Measurements from ENCODE around the gene RNF115.
"Not testable (repeated sequence)": the region's sequence is repeated elsewhere in the genome, so short reads cannot be mapped to it uniquely, and the experiment has no call there.

Gene RNF115

GRCh38 chr1:145826030-145826429, 2.1 kb upstream of the RNF115 start:
- DNase-seq, result no peak

DNA sequence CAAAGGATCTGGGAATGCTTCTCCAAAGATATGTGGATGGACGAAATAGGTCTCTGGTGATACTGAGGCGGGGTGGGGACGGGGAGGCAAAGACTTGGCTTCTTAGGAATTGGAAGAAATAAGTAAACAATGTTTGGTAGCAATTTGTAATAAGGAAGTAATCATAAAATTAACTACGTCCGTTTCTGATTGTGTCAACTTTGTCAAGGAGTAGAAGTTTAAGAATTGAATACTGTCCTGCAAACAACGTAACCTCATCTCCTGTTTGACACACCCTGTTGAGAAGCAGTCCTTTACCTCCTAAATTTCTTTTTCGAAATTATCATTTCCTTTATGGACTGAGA, 576 bp upstream of the RNF115 start:
- DNase-seq, result no peak

GRCh38 chr1:145822779-145823331, 1.0 kb downstream of the RNF115 start:
- not testable (repeated sequence) for DNase-seq

DNA sequence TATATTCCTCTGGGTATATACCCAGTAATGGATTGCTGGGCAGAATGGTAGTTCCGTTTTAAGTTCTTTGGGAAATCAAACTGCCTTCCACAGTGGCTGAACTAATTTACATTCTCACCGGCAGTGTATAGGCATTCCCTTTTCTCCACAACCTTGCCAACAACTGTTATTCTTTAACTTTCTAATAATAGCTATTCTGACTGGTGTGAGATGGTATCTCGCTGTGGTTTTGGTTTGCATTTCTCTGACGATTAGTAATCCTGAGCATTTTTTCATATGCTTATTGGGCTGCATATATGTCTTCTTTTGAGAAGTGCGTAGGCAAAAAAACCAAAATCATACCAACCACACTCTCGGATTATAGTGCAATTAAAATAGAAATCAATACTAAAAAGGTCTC, 5.8 kb downstream of the RNF115 start:
- DNase-seq, result not testable (repeated sequence)

- DNase-seq, result not testable (repeated sequence)
Observed at GRCh38 chr1:145812977-145813810, 10.7 kb downstream of the RNF115 start.

DNA sequence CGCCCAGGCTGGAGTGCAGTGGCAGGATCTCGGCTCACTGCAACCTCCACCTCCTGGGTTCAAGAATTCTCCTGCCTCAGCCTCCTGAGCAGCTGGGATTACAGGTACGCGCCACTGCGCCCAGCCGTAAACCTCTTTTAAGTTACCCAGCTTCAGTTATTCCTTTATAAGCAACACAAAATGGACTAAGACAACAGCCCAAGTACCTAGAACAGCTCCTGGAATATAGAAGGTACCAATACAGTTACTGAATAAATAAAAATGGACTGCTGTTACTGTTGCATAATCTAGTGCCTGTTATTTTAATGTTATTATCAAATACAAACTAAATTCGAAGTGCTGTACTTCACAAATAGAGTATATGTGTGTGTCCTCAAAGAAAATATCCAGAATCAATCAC, 17.1 kb downstream of the RNF115 start:
- no peak for DNase-seq

GRCh38 chr1:145806408-145806807, 17.5 kb downstream of the RNF115 start:
- no peak for DNase-seq

DNA sequence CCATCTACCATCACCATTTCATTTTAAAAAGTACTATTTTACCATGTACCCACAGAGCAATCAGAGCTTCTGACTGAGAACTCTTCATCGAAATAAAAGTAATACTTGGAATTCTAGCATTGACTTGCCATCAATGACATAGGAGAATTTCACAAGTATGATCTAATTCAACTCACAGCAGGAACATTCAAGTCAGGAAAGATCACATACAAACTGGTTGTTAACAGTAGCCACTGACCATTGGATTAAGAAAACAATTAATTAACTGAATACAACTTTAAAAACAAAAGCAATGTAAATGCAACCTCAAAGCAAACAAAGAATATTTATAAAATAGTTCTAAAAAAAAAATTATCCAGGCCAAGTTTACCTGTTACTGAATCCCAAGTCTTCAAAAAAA, 18.8 kb downstream of the RNF115 start:
- no peak for DNase-seq

DNA sequence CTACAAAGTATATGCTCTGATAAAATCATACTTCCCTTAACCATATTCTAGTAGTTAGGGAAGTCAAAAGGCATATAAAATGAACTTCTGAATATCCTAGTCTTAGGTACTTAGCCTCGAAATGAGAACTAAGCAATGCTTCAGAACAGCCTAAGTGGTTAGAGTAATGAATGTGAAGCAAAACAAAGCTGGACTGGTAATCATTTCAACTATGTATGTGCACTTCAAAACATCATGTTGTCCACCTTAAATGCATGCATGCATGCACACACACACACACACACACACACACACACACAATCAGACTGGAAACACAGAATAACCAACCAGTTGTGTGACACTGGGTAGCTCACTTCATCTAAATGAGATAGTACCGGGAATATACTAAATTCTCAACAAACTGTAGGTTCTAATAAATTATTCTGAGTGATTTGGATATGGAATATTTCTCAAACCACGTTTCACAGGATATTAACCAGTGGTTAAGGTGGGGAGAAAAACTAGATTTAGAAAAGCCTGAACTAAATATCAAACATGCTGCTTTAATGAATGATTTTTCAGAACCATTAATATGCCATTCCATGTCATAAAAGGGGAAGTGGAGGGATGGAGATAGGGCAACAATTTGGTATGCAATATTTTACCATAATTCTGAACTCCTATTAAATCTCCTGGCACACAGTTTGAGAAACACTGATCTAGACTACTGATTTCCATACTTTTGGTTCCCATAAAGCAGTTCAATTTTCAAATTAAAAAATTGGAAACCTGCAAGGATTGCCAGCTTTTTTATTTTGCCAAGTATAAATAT, 19.5 kb downstream of the RNF115 start:
- DNase-seq, result no peak

DNA sequence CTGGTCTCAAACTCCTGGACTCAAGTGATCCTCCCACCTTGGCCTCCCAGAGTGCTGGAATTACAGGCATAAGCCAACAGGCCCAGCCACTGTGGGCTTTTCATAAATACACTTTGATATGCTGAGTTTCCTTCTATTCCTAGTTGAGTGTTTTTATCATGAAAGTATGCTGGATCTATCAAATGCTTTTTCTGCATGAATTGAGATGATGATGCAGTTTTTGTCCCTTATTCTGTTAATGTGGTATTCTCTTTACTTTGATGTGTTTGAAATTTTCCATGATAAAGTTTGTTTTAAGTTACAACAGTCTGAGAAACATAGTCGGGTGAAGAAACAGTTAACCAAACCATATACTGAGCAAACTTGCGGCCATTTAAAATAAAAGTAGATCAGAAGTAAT, 24.1 kb downstream of the RNF115 start:
- DNase-seq, result no peak

DNA sequence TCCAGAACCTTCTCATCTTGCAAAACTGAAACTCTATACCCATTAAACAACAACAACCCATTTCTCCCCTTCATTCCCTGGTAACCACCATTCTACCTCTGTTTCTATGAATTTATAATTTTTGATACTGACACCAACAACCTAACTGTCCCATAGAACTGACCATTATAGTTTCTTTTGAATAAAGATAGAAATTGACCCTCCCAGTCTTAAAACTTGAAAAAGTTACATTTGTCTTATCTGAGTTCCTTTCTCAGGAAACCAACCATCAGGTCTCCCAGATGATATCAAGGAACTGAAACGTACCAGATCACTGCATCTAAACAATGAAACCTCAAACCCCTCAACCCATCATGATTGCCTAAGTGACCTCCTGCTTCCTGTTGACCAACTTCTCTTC, 27.1 kb downstream of the RNF115 start:
- DNase-seq, result no peak

DNA sequence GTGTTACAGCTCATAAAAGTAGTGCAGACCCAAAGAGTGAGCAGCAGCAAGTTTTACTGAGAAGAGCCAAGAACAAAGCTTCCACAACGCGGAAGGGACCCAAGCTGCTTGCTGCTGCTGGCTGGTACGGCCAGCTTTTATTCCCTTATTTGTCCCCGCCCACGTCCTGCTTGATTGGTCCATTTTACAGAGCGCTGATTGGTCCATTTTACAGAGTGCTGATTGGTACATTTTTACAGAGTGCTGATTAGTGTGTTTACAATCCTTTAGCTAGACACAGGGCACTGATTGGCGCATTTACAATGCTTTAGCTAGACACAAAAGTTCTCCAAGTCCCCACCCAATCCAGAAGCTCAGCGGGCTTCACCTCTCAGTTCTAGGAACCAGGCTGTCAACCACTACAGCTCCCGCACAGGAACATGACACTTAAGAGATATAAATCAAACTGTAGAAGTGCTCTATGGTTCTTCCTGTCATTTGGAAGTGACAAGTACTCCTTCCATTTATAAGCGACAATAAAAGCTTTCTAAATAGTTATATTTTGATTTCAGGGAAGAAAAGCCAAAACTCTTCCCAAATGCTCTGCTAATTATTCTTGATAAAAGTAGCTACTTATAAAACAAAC, 28.5 kb downstream of the RNF115 start:
- DNase-seq, result no peak

DNA sequence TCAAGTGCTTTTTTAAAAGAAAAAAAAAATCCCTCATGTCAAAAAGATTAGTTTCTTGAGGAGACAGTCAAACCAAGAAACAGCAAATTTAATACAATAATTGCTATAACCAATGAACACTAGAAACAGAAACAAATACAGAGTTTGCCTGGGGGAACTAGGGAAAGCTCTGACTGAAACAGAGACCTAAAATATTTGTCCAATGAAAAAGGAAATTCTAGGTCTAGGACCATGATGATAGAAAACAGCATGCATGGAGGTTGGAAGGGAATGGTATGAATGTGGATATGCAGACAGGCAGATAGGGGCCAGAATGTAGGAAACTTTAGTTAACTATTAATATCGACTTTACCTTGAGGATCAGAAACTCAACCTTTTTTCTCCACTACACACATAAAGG, 31.4 kb downstream of the RNF115 start:
- DNase-seq, result no peak

DNA sequence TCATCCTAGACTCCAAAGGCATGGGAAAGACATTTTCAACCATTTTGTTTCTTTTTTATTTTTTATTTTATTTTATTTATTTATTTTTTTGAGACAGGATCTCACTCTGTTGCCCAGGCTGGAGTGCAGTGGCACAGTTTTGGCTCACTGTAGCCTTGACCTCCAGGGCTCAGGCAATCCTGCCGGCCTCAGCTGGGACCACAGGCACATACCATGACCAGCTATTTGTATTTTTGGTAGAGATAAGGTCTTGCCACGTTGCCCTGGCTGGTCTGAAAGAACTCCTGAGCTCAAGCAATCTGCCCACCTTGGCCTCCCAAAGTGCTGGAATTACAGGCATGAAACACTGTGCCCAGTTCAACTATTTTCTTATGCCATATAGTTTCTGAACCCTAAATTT, 32.0 kb downstream of the RNF115 start:
- DNase-seq, result not testable (repeated sequence)

DNA sequence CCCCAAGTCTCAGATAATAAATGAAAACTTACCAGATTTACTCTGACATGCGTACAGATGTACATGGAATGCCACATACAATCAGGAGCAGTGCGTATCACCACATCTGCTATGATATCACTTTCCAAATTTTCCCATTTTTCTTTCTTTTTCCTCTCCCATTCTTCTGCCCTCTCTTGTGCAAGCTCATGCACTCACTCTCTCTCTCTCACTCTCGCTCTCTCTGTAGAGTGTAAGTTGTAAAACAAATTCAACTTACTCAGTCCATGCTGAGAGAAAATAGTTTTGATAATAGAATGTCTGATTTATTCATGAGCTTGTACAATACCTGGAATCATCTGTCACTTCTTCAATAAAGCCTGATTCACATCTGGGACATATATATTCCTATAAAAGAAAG, 35.3 kb downstream of the RNF115 start:
- no peak for DNase-seq

DNA sequence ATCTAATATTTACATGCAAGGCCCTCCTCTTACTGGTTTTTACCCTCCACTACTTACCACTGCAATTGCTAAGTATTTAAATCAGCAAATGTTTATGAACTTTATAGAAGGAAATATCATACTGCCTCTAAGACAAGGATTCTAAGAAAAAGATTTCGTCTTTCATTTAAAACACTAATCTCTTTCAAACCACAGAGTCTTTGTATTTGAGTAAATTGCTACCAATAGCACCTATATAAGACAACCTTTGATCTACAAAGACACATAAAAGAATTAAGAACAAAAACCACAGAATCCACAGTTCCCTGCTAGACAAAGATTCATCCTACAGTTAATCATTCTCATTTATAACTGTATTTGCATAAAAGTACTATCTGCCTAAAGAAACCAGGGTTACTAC, 37.6 kb downstream of the RNF115 start:
- DNase-seq, result no peak

DNA sequence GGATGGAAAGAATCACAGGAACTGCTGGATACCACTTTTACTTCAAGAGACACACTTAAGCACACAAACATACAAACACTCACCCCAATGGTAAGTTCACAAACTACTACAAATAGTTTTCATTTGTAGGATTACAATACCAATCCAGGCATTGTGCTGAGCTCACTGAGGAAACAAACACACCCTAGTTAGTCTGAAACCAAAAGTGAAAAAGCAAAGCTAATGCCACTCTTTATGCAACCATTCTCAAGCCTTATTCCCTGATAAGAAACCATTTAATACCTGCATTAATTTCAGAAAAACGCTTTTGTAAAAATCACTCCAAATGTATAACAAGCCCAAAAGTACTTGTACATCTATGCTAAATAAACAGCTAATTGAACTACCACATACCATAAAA, 38.3 kb downstream of the RNF115 start:
- no peak for DNase-seq

- no peak for DNase-seq
Observed at GRCh38 chr1:145784409-145784808, 39.5 kb downstream of the RNF115 start.

GRCh38 chr1:145782272-145783099, 41.4 kb downstream of the RNF115 start:
- DNase-seq, result no peak

GRCh38 chr1:145778146-145778540, 45.8 kb downstream of the RNF115 start:
- DNase-seq, result no peak

DNA sequence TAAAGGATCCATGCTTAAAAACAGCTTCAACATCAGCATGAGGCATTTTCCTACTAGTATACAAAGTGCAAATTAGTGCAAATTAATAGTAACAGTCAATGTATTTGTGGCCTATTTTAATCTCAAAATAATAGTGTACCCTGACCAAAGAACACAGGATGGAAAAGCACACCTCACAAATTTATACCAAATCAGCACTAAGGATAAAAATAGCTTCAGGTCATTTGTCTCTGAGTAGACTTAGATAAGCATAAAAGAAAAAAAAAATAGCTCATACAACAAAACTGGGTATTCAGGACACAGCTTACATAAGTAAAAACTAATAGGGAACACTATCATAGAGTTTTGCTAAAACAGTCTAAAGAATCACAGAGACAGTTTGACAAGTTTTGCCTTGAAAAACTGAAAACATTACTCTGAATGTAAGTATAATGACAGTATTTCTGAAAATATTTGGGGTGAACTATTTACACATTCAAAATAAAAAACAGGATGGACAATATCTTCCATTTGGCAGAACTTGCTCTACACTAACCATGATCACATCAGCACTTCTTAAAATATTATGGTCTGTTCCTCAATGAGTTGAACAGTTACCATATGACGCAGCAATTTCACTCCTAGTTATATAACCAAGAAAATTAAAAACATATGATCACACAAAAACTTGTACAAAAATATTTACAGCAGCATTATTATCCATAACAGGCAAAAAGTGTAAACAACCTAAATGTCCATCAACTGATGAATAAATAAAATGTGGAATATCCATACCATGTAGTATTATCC, 46.3 kb downstream of the RNF115 start:
- DNase-seq, result no peak

GRCh38 chr1:145773423-145773822, 50.5 kb downstream of the RNF115 start:
- DNase-seq, result no peak

Data from cortex of kidney (tissue), 1 donor.